Parathyroid adenoma (tissue), 2 donors: ENCODE results near the gene STAP2.

ENCODE experiments used
- H2AFZ ChIP-seq: fragments of 300-600 bp; sonication (generic); one replicate; pipeline ENCODE4 v1.7.0; 2017; ENCODE audit warnings: antibody characterized with exemption, mild to moderate bottlenecking
- H3K27ac ChIP-seq: fragments of 300-600 bp; sonication (generic); one replicate; pipeline ENCODE4 v1.7.0; 2017
- H3K27me3 ChIP-seq: fragments of 300-600 bp; sonication (generic); one replicate; pipeline ENCODE4 v1.7.0; 2017; ENCODE audit warnings: low read length; ENCODE audit not compliant: control insufficient read depth, insufficient read depth
- H3K36me3 ChIP-seq: fragments of 300-600 bp; sonication (generic); one replicate; pipeline ENCODE4 v1.7.0; 2017; ENCODE audit warnings: low read length; ENCODE audit not compliant: control insufficient read depth, insufficient read depth
- H3K4me1 ChIP-seq: fragments of 300-600 bp; sonication (generic); one replicate; pipeline ENCODE4 v1.7.0; 2017; ENCODE audit warnings: control low read depth
- H3K4me2 ChIP-seq: fragments of 300-600 bp; sonication (generic); one replicate; pipeline ENCODE4 v1.7.0; 2017; ENCODE audit warnings: low read length
- H3K4me3 ChIP-seq: fragments of 300-600 bp; sonication (generic); one replicate; pipeline ENCODE4 v1.7.0; 2017; ENCODE audit warnings: low read depth, low read length
- H3K79me2 ChIP-seq: fragments of 300-600 bp; sonication (generic); one replicate; pipeline ENCODE4 v1.7.0; 2017; ENCODE audit warnings: control low read depth
- H3K9ac ChIP-seq: fragments of 300-600 bp; sonication (generic); one replicate; pipeline ENCODE4 v1.7.0; 2017; ENCODE audit warnings: mild to moderate bottlenecking
- H3K9me3 ChIP-seq: fragments of 300-600 bp; sonication (generic); one replicate; pipeline ENCODE4 v1.7.0; 2017; ENCODE audit warnings: low read length; ENCODE audit not compliant: control insufficient read depth
- CTCF ChIP-seq: fragments of 300-600 bp; sonication (generic); IDR thresholded peaks from one replicate; pipeline ENCODE4 v1.7.0; 2017; ENCODE audit warnings: antibody characterized with exemption, mild to moderate bottlenecking
- donor health status: primary hyperparathyroidism.

Gene STAP2

DNA sequence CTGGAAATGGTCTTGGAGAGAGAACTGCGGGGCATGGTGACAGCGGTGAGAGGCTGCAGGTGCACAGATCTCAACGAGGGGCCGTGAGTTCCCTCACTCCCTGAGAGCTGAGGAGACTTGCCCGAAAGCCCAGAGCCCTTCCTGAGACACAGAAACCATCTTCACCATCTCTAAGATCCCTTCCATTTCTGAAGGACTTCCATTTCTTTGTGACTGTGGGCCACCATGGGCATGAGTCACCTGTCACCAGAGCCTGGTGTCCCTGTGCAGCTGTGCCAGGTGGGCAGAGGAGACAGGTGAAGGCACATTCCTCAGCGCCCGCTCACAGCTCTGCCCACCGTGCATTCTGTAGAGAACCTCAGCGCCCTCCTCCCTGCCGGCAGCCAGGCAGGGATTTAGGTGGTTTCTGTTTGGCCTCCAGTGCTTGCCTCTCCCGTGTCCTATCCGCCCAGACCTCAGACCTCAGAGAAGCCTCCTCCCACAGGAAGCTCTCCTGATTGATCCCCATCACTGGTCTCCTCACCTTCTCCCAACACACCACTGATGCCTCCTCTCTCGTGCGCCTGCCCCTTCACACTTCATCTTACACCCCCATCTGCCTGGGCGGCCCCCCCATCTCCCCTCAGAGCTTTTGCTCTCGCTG lies 37.5 kb upstream of the STAP2 start:
- peaks cover 11% of the 10 kb centered on the region for H3K79me2 ChIP-seq
- no peaks in the 10 kb centered on the region for H3K36me3 ChIP-seq
- no peaks in the 10 kb centered on the region for H3K27me3 ChIP-seq
- H3K4me2 ChIP-seq, result no peak overlapping the region
- no peak overlapping the region for H2AFZ ChIP-seq
- TF ChIP-seq CTCF, result no peak
- no peak overlapping the region for H3K9ac ChIP-seq
- peak overlapping the region; percentile 99 for H3K27ac ChIP-seq
- peaks cover 89% of the 10 kb centered on the region for H3K4me1 ChIP-seq
- H3K9me3 ChIP-seq, result no peaks in the 10 kb centered on the region
- H3K4me3 ChIP-seq, result no peak overlapping the region

- H3K9ac ChIP-seq, result no peak overlapping the region
- peak overlapping the region; percentile 99 for H3K27ac ChIP-seq
- H3K4me1 ChIP-seq, result peaks cover 93% of the 10 kb centered on the region
- no peaks in the 10 kb centered on the region for H3K36me3 ChIP-seq
- peak overlapping the region; percentile 42 for H3K4me2 ChIP-seq
- H3K27me3 ChIP-seq, result no peaks in the 10 kb centered on the region
- peak overlapping the region; percentile 23 for H2AFZ ChIP-seq
- no peaks in the 10 kb centered on the region for H3K9me3 ChIP-seq
- peak; percentile 35 for TF ChIP-seq CTCF
- peaks cover 13% of the 10 kb centered on the region for H3K79me2 ChIP-seq
- no peak overlapping the region for H3K4me3 ChIP-seq
These were observed 36.8 kb upstream of the STAP2 start for GRCh38 chr19:4375164-4376027.

DNA sequence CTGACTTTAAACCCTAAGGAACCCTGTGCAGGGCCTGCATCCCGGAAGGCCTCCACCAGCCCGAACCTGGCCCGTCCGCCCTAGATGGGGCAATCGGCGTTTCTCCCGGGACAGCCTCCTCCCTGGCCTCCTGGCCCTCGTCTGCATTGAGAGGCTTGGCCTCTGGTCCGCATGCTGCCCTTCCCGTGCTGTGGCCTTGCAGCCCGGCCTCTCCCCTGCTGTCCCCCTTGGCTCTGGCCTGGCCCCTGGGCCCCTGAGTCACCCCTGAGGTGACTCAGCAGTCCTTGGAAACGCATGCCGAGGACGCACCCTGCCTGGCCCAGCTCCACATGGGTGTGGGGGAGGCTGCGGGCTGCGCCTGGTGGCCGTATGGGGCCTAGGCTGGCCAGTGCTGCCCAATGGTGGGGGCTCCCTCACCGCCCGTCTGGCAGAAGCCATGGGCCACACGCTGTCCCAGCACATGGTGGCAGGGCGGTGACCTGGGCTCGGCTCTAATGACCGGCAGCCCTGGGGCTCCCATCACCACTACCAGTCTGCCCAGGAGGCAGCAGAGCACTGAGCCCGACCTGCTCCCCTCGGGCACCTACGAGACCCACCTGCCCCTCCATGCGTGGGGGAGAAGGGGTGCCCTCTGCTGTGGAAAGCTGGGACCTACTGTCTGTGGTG lies 36.0 kb upstream of the STAP2 start:
- no peaks in the 10 kb centered on the region for H3K36me3 ChIP-seq
- no peak overlapping the region for H3K4me3 ChIP-seq
- no peaks in the 10 kb centered on the region for H3K9me3 ChIP-seq
- no peak for TF ChIP-seq CTCF
- H2AFZ ChIP-seq, result peak overlapping the region; percentile 23
- no peaks in the 10 kb centered on the region for H3K27me3 ChIP-seq
- peak overlapping the region; percentile 50 for H3K9ac ChIP-seq
- peak overlapping the region; percentile 42 for H3K4me2 ChIP-seq
- peaks cover 19% of the 10 kb centered on the region for H3K79me2 ChIP-seq
- peaks cover 93% of the 10 kb centered on the region for H3K4me1 ChIP-seq
- peak overlapping the region; percentile 99 for H3K27ac ChIP-seq

DNA sequence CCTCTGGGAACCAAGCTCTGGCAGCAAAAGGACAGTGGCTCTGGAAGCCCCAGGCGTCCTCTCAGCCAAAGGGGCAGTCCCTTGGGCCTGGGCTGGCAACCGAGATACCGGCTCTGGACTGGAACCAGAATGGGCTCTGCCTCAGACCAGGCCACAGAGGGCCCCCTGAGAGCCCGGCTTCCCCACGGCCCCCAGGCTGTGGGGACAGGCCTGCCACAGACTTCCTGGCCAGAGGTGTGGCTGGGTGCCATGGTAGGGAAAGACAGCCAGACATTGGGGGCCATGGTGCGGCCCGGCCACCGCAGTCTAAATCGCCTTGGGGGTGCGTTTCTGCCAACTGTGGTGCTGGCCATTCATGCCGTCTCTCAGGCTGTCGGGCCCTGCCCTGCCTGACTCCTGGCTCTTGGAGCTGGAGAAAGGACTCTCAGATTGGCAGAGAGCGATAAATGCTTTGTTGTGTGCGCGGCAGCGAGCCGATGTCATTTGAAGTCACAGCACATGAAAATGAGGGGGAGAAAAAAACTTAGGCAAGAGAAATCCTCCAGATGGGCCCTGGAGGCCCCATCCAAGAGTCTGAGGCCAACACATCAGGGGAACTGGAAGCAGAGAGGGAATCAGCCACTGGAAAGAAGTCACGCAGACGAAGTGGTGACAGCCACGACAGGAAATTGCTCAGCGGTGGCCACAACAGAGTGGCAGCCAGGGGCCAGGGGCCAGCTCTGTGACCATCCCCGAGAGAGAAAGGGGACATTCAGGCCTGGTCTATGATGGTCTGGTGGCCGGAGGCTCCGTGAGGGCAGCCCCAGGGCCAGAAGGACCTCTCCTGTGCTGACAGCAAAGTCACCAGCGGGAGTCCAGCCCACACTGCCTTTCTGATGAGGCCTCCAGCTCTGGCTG lies 35.2 kb upstream of the STAP2 start:
- Histone ChIP-seq H3K4me2 (peak overlapping the region; percentile 42), H3K36me3 (no peaks in the 10 kb centered on the region), H3K27ac (peak overlapping the region; percentile 99), H3K27me3 (no peaks in the 10 kb centered on the region), H3K4me1 (peaks cover 94% of the 10 kb centered on the region), H2AFZ (peak overlapping the region; percentile 25), H3K9me3 (no peaks in the 10 kb centered on the region), H3K4me3 (no peak overlapping the region), H3K9ac (peak overlapping the region; percentile 50), H3K79me2 (peaks cover 21% of the 10 kb centered on the region)
- no peak for TF ChIP-seq CTCF
